ENCODE measurements around the gene PEA15.

GRCh38 chr1:160167056-160167455 lies 38.1 kb upstream of the PEA15 start:
- TF ChIP-seq CTCF (IDR thresholded peaks at IDR 0.05 in 2 of 3, conservative IDR thresholded peaks at IDR 0.05 in 1 of 3; ENCODE audit: borderline replicate concordance in 1 of 3, insufficient read depth in 1 of 3, low read depth in 2 of 3, low read length in 2 of 3) (no peak), MAX (IDR thresholded peaks at IDR 0.05) (no peak), JUND (IDR thresholded peaks at IDR 0.05) (no peak), POLR2AphosphoS5 (IDR thresholded peaks at IDR 0.05; ENCODE audit: low read depth, low read length) (no peak), EZH2 (IDR thresholded peaks at IDR 0.05) (no peak), POLR2A (IDR thresholded peaks at IDR 0.05; ENCODE audit: borderline replicate concordance, extremely low read depth, insufficient read depth, insufficient read length) (no peak), SRF (IDR thresholded peaks at IDR 0.05; ENCODE audit: low read depth) (no peak)
